Measurements from ENCODE around the gene KMT5C.

DNA sequence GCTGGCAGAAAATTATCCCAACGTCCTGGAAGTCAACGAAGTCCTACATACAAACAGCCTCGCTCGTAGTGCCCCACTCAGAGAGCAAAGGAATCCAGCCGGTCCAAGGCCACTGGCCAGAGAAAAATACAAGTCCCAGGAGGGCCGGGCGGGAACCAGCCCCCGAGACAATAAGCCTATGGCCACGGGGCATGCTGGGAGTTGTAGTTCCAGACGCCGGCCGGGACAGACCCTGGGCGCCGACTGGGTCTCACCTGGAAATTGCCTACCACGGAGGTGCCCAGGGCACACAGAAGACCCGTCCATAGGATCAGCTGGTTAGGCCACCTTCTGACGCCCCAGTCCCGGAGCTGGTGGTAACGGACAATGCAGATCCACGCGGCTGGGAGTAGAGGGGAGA, 19.9 kb upstream of the KMT5C start:
- TF ChIP-seq, protein P1, sequence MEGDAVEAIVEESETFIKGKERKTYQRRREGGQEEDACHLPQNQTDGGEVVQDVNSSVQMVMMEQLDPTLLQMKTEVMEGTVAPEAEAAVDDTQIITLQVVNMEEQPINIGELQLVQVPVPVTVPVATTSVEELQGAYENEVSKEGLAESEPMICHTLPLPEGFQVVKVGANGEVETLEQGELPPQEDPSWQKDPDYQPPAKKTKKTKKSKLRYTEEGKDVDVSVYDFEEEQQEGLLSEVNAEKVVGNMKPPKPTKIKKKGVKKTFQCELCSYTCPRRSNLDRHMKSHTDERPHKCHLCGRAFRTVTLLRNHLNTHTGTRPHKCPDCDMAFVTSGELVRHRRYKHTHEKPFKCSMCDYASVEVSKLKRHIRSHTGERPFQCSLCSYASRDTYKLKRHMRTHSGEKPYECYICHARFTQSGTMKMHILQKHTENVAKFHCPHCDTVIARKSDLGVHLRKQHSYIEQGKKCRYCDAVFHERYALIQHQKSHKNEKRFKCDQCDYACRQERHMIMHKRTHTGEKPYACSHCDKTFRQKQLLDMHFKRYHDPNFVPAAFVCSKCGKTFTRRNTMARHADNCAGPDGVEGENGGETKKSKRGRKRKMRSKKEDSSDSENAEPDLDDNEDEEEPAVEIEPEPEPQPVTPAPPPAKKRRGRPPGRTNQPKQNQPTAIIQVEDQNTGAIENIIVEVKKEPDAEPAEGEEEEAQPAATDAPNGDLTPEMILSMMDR (conservative IDR thresholded peaks at IDR 0.05), result no peak
- TF ChIP-seq ZFX (IDR thresholded peaks at IDR 0.05), result no peak

All from C4-2B (cell line).